NCI-H2196 treated with DMSO at 0.1 percent for 48 hours (cell line): Measurements from ENCODE around the gene CTTNBP2NL.

ENCODE experiments used
- DNase-seq: peaks from one replicate; lab custom pipeline; 2025; ENCODE audit not compliant: unreplicated experiment; lab: John Stamatoyannopoulos, UW

CTTNBP2NL gene

DNA sequence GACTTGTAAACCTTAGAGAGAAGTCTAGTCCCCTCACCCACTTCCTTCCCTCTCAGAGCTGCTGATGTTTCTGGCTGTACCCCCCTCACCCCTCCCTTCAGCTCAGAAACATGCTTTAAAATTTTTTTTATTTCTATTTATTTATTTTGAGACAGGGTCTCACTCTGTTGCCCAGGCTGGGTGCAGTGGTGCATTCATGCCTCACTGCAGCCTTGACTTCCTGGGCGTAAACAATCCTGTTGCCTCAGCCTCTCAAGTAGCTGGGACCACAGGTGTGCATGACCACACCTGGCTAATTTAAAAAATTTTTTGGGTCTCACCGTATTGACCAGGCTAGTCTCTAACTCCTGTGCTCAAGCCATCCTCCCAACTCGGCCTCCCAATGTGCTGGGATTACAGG lies 109.9 kb downstream of the CTTNBP2NL start:
- no peak for DNase-seq

DNA sequence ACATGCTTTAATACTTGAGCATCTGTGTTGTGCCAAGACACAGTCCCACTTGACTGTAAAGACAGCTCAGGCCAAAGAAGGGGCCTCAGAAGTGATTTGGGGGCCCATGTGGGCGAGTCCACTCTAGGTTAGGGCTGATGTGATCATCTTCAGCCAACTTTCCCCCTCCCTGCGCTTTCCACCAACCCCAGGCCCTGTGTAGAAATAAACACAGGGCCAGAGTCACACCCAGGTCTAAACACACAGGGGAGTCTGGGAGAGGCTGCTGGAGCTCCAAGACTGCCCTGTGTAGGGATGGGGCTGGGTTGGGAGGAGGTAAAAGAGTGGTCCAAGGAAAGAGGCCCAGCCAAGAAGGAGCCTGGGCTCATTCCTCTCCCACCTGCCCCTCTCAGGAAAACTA lies 110.3 kb downstream of the CTTNBP2NL start:
- DNase-seq = no peak

DNA sequence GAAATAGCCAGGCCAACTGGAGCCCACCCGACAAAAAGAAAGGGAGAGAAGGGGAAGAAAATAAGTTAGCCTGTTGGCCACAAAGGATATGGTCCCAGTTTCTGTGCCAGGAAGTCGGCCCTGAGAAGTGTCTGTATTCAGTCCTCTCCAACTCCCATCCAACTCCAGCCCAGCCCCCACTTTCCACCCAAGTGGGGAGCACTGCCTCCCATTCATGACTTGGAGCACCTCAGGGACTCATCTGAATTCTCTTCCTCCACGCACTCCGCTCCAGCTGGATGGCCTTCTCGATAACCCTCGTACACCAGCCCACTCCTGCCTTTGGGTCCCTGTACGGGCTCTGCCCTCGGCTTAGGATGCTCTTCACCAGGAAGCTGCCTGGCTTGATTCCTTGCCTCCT lies 110.7 kb downstream of the CTTNBP2NL start:
- DNase-seq = no peak

DNA sequence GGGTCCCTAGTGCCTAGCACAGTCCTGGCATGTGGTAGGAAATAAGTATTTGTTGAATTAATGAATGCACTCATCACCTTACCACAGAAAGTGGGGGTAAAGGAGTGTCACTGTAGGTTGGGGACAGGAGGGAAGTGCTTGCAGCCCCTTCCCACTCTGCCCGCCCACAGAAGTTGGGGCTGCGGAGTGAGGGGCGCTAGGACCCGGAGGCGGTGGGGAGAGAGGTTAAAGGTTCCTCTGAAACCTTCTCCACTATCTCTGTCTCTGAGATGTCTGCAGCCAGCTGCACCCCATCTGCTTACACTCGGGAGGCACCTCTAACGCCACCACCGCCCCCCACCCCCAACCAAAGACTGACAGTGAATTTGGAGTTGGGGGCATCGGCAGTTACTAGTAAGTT lies 111.3 kb downstream of the CTTNBP2NL start:
- no peak for DNase-seq

DNA sequence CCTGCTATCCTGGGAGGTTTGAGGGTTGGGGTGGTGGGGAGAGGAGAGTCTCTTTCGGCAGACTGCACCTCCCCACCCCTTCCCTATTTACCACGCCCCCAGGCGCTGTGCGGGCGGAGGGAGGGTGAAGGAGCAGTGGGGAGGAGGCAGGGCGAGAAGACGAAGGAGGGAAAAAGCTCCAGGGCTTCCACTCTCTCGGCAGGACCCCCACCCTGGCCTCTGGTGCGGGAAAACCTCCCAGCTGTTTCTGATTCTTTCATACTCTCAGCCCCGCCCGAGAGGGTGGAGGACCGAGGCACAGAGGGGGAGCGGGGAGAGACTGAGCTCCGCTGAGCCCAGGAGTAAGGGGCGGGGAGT lies 111.9 kb downstream of the CTTNBP2NL start:
- no peak for DNase-seq

DNA sequence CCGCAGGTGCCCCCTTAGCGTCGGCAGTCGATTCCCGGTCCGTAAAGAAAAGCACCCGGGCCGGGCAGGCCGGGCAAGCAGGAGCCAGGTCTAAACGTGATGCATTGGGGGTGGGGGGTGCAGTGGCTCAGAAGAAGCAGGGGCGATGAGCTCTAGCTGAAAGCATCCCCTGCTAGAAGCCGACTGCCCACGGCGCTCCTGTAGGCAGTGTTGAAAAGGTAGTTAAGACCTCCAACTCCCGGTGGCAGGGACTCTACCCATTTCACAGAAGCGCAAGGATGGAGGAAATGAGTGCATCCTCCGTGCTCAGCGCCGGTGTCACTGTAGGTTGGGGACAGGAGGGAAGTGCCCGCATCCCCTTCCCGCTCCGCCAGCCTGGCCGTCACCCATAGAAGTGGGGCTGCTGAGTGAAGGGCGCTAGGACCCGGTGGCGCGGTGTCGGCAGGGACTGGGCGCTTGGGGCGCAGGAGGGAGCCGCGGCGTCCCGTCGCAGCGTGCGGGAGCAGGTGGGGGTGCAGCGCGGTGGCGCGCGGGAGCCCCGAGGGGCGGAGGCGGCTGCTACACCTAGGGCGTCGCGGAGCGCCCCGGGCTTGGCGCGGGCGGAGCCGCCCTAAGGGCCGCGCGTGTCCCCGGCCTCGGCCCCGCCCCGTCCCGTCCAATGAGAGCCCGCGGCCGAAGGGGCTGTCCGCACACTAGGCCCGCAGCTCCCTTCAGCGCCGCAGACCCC lies 112.4 kb downstream of the CTTNBP2NL start, which contains the start of gene WNT2B:
Gene WNT2B (plus strand): TSS at position 688 of the 727 bp plus-strand sequence. CDS start 298 bp downstream, outside the sequence.
- no peak for DNase-seq

DNA sequence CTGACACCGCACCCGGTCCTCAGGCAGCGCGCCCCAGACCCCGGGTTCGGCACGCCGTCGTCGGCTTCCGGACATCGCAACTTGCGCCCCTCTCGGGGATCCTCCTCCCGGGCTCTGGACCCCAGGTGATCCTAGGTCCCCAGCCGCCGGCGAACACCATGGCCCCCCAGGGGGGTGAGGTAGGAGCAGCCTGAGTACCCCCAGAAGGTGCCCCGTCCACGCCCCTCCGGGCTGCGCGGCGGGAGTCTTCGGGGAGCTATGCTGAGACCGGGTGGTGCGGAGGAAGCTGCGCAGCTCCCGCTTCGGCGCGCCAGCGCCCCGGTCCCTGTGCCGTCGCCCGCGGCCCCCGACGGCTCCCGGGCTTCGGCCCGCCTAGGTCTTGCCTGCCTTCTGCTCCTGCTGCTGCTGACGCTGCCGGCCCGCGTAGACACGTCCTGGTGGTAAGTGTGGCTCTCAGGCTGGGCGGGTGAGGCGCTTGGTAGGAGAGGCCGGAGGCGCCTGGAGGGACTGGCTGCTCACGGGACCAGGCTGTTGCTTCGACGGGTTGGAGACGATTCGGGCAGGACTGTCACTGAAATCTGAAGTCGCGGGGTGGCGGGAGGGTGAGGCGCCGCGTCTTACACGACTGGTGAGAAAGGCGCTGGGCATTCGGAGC lies 113.1 kb downstream of the CTTNBP2NL start:
- DNase-seq = no peak

DNA sequence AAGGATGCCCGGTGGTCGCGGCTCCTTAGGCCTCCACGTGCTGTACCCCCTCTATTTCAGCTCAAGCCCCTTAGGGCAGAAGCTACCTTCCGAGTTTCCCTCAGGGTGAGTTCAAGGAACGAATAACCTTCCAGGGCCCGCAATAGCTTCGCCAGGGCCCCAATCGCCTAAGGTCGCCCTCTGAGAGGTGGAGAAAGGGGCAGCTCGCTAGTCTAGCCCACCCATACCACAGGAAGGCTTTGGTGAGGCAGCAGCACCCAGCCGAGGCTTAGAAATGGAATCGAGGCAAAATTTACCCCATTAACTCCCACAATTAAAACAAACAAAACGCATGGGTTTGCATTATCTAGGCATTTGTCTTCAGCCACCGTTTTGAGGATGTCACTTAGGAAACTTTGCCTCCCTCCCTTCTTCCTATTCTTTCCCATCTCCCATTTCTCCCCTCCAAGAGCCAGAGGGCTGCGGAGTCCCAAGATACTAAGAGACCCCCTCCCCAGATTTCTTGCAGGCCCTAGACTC lies 113.7 kb downstream of the CTTNBP2NL start:
- DNase-seq = no peak

DNA sequence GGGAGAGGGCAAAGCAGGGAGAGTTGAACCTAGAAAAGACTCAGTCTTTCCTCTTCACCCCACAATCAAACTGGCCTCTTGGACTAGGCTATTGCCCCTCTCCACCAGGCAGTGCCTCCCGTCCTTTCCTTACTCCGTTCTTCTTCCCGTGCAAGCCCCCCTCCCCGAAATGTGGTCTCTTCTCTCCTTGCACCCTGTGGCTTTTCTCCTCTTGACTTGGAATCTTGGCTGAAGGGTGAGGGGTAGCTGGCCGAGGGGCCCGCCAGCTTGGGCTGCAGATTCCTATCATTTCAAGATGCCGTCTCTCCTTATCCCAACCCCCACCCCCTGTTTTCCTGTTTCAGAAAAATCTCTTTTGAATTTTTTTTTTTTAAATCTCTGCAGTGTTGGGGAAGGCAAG lies 114.3 kb downstream of the CTTNBP2NL start:
- DNase-seq = no peak
